ENCODE data around the gene RUNDC1.
A peak's percentile ranks its signal among the peaks of the same experiment; 100 is the strongest.
"Not testable (repeated sequence)": the region's sequence is repeated elsewhere in the genome, so short reads cannot be mapped to it uniquely, and the experiment has no call there.

The RUNDC1 gene

GRCh38 chr17:42980274-42980765 is at the start of gene RUNDC1:
RUNDC1 (plus strand) TSS chr17:42980565; CDS start chr17:42980577, 12 bp downstream.
- peak; percentile 96 for DNase-seq

- peak; percentile 77 for DNase-seq
Measured at GRCh38 chr17:42937712-42938596, 42.4 kb upstream of the RUNDC1 start.

- DNase-seq: no peak
Measured at GRCh38 chr17:42944211-42944610, 36.2 kb upstream of the RUNDC1 start.

- DNase-seq: no peak
Measured at GRCh38 chr17:42946812-42947211, 33.6 kb upstream of the RUNDC1 start.

- no peak for DNase-seq
Measured at GRCh38 chr17:42950044-42950783, 30.2 kb upstream of the RUNDC1 start.

GRCh38 chr17:42953669-42954068 is 26.7 kb upstream of the RUNDC1 start:
- no peak for DNase-seq

- peak; percentile 96 for DNase-seq
Measured at GRCh38 chr17:42964161-42964932, 16.0 kb upstream of the RUNDC1 start, which contains the start of gene AARSD1. AARSD1 (minus strand) TSS chr17:42964454; CDS start chr17:42964440, 14 bp downstream.

- no peak for DNase-seq
Measured at GRCh38 chr17:42967925-42968324, 12.4 kb upstream of the RUNDC1 start.

GRCh38 chr17:42969001-42969581 is 11.3 kb upstream of the RUNDC1 start:
- DNase-seq: peak; percentile 32

GRCh38 chr17:42971589-42971988 is 8.8 kb upstream of the RUNDC1 start:
- DNase-seq: no peak

GRCh38 chr17:42973323-42973722 is 7.0 kb upstream of the RUNDC1 start:
- not testable (repeated sequence) for DNase-seq

- DNase-seq: no peak
Measured at GRCh38 chr17:42975265-42975664, 5.1 kb upstream of the RUNDC1 start.

- not testable (repeated sequence) for DNase-seq
Measured at GRCh38 chr17:42975701-42976100, 4.7 kb upstream of the RUNDC1 start.

GRCh38 chr17:42979511-42980273 is 673 bp upstream of the RUNDC1 start, which contains the start of gene PTGES3L:
PTGES3L (minus strand) TSS chr17:42980080; CDS start chr17:42980053, 27 bp downstream.
- peak; percentile 84 for DNase-seq

GRCh38 chr17:42980766-42981397 is 517 bp downstream of the RUNDC1 start:
- DNase-seq: peak; percentile 77

GRCh38 chr17:42982266-42982665 is 1.9 kb downstream of the RUNDC1 start:
- no peak for DNase-seq

- peak; percentile 70 for DNase-seq
Measured at GRCh38 chr17:42985225-42985624, 4.9 kb downstream of the RUNDC1 start.

GRCh38 chr17:42989141-42989540 is 8.8 kb downstream of the RUNDC1 start:
- DNase-seq: no peak

- no peak for DNase-seq
Measured at GRCh38 chr17:42989726-42990652, 9.6 kb downstream of the RUNDC1 start.

GRCh38 chr17:42991471-42991870 is 11.1 kb downstream of the RUNDC1 start:
- DNase-seq: no peak
